ENCODE results near the gene ZC3HAV1. TPM values are rescaled to one million over a fixed set of nuclear protein-coding genes. Genes with fewer than 3 reads are reported as not detected.

Gene ZC3HAV1
- total and polyA plus RNA-seq, 2 of the 13 experiments (the other 11 are each of a cell fraction or from before 2014, with no cell fraction given), result 12.7 to 23.7 TPM

DNA sequence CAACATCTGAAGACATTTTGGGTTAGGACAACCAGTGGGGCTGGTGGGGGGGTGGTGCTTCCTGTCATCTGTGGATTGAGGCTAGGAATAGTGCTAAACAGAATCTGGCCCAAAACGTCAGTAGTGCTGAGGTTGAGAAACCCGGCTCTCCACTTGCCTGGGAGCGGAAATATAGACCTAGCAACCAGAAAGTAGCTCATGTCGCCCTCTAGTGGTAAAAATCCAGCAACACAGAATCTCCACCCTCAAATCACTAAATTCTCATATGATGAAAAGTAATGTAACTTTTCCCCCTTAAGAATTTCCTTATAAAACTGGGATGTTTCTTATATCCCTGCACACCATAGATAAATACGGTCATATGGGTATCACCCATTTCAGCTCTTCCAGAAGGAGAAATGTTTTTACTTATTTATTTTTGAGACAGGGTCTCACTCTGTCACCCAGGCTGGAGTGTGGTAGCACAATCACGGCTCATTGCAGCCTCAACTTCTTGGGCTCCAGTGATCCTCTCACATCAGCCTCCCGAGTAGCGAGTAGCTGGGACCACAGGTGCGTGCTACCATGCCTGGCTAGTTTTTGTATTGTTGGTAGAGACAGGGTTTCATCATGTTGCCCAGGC lies 34.4 kb downstream of the ZC3HAV1 start (continued):
- TF ChIP-seq U2AF1 (optimal IDR thresholded peaks at IDR 0.05; ENCODE audit: low read depth, low read length) (no peak), ZNF33A (CRISPR knock-in tag; IDR thresholded peaks at IDR 0.05; ENCODE audit: borderline replicate concordance) (no peak), ZFX (CRISPR knock-in tag; IDR thresholded peaks at IDR 0.05; ENCODE audit: low read depth) (no peak), ZNF431 (CRISPR knock-in tag; IDR thresholded peaks at IDR 0.05; ENCODE audit: borderline replicate concordance, low read depth) (no peak), NR2C2 (CRISPR knock-in tag; IDR thresholded peaks at IDR 0.05; ENCODE audit: borderline replicate concordance) (no peak), FOXC1 (CRISPR knock-in tag; IDR thresholded peaks at IDR 0.05; ENCODE audit: borderline replicate concordance) (no peak), ZNF678 (CRISPR knock-in tag; IDR thresholded peaks at IDR 0.05) (no peak), ZNF34 (CRISPR knock-in tag; IDR thresholded peaks at IDR 0.05; ENCODE audit: borderline replicate concordance) (no peak), SIX1 (CRISPR knock-in tag; IDR thresholded peaks at IDR 0.05; ENCODE audit: borderline replicate concordance) (no peak), EHMT2 (IDR thresholded peaks at IDR 0.05; ENCODE audit: borderline replicate concordance, low read depth, low read length) (no peak), ZSCAN29 (CRISPR knock-in tag; conservative IDR thresholded peaks at IDR 0.05) (no peak), CEBPB (IDR thresholded peaks at IDR 0.05; ENCODE audit: borderline replicate concordance, low read depth, low read length) (peak; percentile 2; the same call in 1 of the 2 replicates), MBNL3 (CRISPR knock-in tag; conservative IDR thresholded peaks at IDR 0.05) (no peak), RAD21 (CRISPR knock-in tag; IDR thresholded peaks at IDR 0.05) (peak; percentile 39; the same call in 1 of the 2 replicates), MEIS2 (CRISPR knock-in tag; IDR thresholded peaks at IDR 0.05) (no peak), TBX2 (CRISPR knock-in tag; IDR thresholded peaks at IDR 0.05; ENCODE audit: borderline replicate concordance) (no peak), GATAD2A (CRISPR knock-in tag; IDR thresholded peaks at IDR 0.05) (peak; percentile 19; the same call in 1 of the 2 replicates)
- TF ChIP-seq, protein P1, sequence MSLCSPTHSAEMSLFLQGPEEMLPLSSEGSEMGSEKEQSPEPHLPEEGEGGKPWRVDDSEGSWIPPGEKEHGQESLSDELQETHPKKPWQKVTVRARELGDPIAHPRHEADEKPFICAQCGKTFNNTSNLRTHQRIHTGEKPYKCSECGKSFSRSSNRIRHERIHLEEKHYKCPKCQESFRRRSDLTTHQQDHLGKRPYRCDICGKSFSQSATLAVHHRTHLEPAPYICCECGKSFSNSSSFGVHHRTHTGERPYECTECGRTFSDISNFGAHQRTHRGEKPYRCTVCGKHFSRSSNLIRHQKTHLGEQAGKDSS (CRISPR knock-in tag; IDR thresholded peaks at IDR 0.05; ENCODE audit: borderline replicate concordance, low read depth), result no peak
- TF ChIP-seq, protein P2, sequence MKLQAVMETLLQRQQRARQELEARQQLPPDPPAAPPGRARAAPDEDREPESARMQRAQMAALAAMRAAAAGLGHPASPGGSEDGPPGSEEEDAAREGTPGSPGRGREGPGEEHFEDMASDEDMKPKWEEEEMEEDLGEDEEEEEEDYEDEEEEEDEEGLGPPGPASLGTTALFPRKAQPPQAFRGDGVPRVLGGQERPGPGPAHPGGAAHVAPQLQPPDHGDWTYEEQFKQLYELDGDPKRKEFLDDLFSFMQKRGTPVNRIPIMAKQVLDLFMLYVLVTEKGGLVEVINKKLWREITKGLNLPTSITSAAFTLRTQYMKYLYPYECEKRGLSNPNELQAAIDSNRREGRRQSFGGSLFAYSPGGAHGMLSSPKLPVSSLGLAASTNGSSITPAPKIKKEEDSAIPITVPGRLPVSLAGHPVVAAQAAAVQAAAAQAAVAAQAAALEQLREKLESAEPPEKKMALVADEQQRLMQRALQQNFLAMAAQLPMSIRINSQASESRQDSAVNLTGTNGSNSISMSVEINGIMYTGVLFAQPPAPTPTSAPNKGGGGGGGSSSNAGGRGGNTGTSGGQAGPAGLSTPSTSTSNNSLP (IDR thresholded peaks at IDR 0.05; ENCODE audit: low read depth, low read length), result 0 out of 2 replicates have a peak, but pooled peaks have one; percentile 17
- TF ChIP-seq, protein P3, sequence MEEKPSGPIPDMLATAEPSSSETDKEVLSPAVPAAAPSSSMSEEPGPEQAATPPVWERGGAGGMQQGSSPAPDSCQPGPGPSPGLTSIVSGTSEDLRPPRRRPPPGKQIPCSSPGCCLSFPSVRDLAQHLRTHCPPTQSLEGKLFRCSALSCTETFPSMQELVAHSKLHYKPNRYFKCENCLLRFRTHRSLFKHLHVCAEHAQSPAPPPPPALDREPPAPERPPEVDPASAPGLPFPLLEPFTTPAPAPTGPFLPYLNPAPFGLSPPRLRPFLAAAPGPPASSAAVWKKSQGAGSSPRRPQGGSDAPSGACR (CRISPR knock-in tag; IDR thresholded peaks at IDR 0.05), result no peak
- TF ChIP-seq, protein P4, sequence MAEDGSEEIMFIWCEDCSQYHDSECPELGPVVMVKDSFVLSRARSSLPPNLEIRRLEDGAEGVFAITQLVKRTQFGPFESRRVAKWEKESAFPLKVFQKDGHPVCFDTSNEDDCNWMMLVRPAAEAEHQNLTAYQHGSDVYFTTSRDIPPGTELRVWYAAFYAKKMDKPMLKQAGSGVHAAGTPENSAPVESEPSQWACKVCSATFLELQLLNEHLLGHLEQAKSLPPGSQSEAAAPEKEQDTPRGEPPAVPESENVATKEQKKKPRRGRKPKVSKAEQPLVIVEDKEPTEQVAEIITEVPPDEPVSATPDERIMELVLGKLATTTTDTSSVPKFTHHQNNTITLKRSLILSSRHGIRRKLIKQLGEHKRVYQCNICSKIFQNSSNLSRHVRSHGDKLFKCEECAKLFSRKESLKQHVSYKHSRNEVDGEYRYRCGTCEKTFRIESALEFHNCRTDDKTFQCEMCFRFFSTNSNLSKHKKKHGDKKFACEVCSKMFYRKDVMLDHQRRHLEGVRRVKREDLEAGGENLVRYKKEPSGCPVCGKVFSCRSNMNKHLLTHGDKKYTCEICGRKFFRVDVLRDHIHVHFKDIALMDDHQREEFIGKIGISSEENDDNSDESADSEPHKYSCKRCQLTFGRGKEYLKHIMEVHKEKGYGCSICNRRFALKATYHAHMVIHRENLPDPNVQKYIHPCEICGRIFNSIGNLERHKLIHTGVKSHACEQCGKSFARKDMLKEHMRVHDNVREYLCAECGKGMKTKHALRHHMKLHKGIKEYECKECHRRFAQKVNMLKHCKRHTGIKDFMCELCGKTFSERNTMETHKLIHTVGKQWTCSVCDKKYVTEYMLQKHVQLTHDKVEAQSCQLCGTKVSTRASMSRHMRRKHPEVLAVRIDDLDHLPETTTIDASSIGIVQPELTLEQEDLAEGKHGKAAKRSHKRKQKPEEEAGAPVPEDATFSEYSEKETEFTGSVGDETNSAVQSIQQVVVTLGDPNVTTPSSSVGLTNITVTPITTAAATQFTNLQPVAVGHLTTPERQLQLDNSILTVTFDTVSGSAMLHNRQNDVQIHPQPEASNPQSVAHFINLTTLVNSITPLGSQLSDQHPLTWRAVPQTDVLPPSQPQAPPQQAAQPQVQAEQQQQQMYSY (CRISPR knock-in tag; IDR thresholded peaks at IDR 0.05), result no peak
- TF ChIP-seq, protein P5, sequence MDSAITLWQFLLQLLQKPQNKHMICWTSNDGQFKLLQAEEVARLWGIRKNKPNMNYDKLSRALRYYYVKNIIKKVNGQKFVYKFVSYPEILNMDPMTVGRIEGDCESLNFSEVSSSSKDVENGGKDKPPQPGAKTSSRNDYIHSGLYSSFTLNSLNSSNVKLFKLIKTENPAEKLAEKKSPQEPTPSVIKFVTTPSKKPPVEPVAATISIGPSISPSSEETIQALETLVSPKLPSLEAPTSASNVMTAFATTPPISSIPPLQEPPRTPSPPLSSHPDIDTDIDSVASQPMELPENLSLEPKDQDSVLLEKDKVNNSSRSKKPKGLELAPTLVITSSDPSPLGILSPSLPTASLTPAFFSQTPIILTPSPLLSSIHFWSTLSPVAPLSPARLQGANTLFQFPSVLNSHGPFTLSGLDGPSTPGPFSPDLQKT (CRISPR knock-in tag; IDR thresholded peaks at IDR 0.05; ENCODE audit: borderline replicate concordance), result no peak
